Stimulated activated naive CD8-positive, alpha-beta T cell treated with anti-CD3 and anti-CD28 coated beads, Interleukin-15, amount 100 ng/mL, for 72 hours (primary cell): ENCODE data around the gene HOXA3.
A peak's percentile ranks its signal among the peaks of the same experiment; 100 is the strongest.

Source experiments
- ATAC-seq: fragments of 150-1000 bp; cut with Tn5 transposase; 2 replicates; pipeline ENCODE4 v1.10.0; 2021; ENCODE audit warnings: mild to moderate bottlenecking, moderate library complexity
- DNase-seq, 2 donors: peaks; one replicate each; pipeline ENCODE4 v3.0.0; 2021 to 2022
- H3K27ac Mint-ChIP-seq, 2 donors: one replicate each; pipeline ENCODE4 v1.8.0; 2022; ENCODE audit warnings: mild to moderate bottlenecking in 2 of 2, mixed read lengths in 2 of 2, moderate library complexity in 2 of 2
- H3K27me3 Mint-ChIP-seq: one replicate; pipeline ENCODE4 v1.8.0; 2022; ENCODE audit warnings: mixed read lengths
- H3K4me1 Mint-ChIP-seq: one replicate; pipeline ENCODE4 v1.8.0; 2022; ENCODE audit warnings: mild to moderate bottlenecking, mixed read lengths
- H3K4me3 Mint-ChIP-seq, 2 donors: one replicate each; pipeline ENCODE4 v1.8.0; 2022; ENCODE audit warnings: mild to moderate bottlenecking in 2 of 2, mixed read lengths in 2 of 2, moderate library complexity in 1 of 2
- H3K9me3 Mint-ChIP-seq, 2 donors: one replicate each; pipeline ENCODE4 v1.8.0; 2022; ENCODE audit warnings: mixed read lengths in 2 of 2

Gene HOXA3

DNA sequence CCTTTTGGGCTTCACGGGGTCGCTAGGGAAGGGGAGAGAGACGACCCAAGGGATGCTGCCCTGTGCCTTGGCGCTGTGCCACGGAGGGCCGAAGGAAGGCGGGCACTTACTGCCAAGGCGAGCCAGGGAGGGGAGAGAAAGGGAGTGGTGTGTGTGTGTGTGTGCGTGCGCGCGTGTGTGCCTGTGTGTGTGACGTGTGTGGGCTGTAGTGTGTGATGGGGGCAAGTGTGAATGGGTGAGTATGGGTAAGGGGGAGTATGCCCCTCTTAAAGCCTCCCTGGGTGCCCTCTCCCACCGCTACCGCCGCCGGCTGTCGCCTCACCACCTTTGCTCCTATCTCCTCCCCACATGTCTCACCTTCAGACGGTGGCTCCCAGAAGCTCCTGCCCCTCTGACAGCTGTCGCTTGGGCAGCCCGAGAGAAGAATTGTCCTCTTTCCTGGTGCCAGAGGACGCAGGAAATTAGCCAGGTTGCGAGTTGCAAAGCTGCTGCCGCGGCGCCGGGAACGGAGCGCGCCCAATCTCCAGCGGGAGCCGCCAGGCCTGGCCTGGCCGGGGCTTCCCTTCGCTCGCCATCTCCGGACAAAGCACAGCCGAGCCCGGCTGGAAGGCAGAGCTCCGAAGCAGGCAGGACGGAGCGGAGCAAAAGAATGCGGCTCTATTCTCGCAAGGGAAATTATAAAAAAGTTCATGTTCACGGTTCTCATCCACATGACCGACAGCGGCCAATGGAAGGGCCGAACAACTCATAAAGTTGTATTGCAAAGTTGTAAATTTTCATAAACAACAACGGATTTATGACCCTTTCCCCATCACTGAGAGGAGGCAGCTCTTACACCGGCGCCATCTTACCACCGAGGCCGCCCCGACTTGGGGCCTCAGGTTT is at the start of gene HOXA3:
Gene HOXA3 (minus strand): TSS at position 653 of the 885 bp plus-strand sequence. CDS start 41,943 bp downstream, outside the sequence.
- Mint-ChIP-seq H3K27ac (peak within 1 kb of the TSS in 1 of 2 donors; percentile 68), H3K4me1 (peaks cover 62% of the 10 kb centered on the region)
- ATAC-seq, result no peak

DNA sequence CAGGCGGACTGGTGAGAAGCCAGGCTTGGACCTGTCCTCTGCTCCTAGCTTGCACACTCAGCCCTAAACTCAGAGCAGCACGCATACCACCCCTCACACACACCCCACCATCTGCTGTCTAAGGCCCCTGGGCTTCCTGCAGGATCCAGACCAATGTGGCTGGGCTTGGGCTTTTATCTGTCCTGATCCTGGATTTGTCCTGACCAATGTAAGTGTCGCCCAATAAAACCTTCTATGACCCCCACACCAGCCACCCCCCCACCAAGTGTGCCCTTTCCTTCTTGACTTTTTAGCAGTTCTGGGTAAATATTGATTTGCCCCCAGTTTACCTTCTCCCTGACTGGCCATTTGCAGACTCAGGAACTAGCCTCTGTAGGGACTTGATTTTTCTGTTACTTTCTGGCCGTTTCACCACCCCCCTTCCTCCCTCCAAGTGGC is 49.2 kb upstream of the HOXA3 start:
- peak overlapping the region; percentile 47 to 92 for H3K4me3 Mint-ChIP-seq
- no peaks in the 10 kb centered on the region for H3K9me3 Mint-ChIP-seq
- H3K27me3 Mint-ChIP-seq, result peaks cover 98% of the 10 kb centered on the region
- ATAC-seq (no peak), DNase-seq (no peak)
- no peak overlapping the region for H3K27ac Mint-ChIP-seq
- peaks cover 73% of the 10 kb centered on the region for H3K4me1 Mint-ChIP-seq

More for the DNA sequence above, at the start of gene HOXA3:
- DNase-seq, result no peak
- Mint-ChIP-seq H3K9me3 (no peaks in the 10 kb centered on the region), H3K27me3 (peaks cover 100% of the 10 kb centered on the region), H3K4me3 (peak within 1 kb of the TSS; percentile 79 to 87)

- peaks cover 71% of the 10 kb centered on the region for H3K4me1 Mint-ChIP-seq
- DNase-seq (no peak), ATAC-seq (peak; percentile 35)
- peaks cover 98% of the 10 kb centered on the region for H3K27me3 Mint-ChIP-seq
- no peaks in the 10 kb centered on the region for H3K9me3 Mint-ChIP-seq
- H3K27ac Mint-ChIP-seq, result no peak overlapping the region
- H3K4me3 Mint-ChIP-seq, result peak overlapping the region; percentile 47 to 92
Observed at GRCh38 chr7:27200761-27201579, 48.6 kb upstream of the HOXA3 start.

DNA sequence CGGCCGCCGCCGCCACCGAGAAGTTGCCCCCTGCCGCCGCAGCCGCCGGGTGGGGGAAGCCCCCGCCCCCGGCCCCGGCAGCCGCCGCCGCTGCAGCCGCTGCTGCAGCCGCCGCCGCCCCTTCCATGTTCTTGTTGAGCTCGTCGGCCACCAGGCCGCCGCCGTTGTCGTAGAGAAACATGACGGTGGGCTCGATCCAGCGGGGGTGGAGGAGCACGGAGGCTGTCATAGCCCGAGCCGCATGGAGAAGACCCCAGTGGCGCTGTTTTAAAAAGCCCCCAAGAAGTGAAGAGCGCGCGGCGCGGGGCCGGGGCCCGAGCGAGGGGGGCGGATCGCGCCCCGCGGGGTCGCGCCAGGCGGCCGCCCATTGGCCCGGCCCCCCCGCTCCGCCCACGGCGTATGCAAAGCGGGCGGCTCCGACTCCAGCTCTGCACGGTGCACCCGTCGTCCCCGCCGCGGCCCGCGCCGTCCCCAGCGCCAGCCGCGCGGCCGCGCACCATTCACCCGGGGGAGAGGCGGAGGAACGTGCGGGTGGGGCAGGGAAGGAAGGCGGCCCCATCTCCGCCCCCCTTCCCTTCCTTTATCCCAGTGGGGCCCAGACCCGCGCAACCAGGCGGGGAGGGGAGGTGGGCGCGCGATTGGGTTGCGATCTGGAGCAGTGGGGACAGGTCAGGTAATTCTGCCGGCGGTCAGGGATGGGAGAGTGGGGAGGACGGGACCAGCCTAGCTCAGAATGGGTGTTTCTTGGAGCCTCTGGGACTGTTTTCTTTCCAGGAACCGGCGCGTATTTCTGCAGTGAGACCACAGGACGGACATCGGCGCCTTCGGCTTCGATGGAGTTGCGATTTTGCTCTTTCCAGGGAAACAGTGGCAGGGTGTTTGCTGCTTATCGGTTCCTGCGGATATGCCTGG is 47.7 kb upstream of the HOXA3 start, which contains the start of gene HOXA13:
Gene HOXA13 (minus strand): TSS at position 243 of the 912 bp plus-strand sequence. CDS start 14 bp downstream, at position 229.
- H3K27me3 Mint-ChIP-seq, result peaks cover 98% of the 10 kb centered on the region
- ATAC-seq (peak; percentile 74), DNase-seq (no peak)
- no peaks in the 10 kb centered on the region for H3K9me3 Mint-ChIP-seq
- H3K27ac Mint-ChIP-seq, result peak within 1 kb of the TSS in 1 of 2 donors; percentile 40
- peak within 1 kb of the TSS; percentile 87 to 92 for H3K4me3 Mint-ChIP-seq
- H3K4me1 Mint-ChIP-seq, result peaks cover 63% of the 10 kb centered on the region

DNA sequence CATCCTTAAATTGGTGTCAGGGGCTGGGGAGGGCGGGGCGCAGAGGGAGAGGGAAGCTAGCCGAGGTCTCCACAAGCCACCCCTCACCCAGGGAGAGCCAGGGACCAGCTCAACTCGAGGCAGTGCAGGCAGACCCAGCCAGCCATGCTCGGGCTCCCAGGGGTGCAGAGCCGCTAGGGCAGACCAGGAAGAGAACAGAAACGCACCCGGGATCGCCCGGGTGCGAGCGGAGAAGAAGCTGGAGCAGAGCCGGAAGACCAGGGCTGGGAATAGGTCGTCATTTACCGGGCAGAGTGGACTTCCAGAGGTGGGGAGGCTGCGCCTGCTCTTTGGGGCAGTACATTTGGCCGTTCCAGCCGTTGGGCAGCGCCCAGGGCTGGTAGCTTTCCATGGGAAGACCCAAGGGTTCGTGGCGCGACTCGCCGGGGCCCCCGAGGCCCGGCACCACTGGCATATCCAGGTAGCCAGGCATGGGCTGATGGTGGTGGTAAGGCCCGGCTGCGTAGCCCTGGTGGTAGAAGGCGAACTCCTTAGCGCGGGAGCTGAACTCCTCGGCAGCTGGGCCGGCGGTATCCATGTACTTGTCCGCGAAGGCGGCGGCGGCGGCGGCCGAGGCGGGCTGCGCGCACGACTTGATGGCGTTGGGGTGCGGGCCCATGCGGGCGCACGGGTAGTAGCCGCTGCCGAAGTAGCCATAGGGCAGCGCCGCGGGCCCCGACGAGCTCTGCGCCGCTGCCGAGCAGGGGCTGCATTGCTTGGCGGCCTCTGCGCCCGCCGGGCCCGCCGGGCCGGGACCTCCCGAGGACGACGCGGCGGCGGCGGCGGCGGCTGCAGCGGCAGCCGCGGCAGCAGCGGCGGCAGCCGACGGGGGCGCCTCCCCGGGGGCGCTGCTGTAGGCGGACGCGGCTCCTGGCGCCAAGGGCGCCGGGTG is 46.8 kb upstream of the HOXA3 start:
- Mint-ChIP-seq H3K4me3 (peak overlapping the region; percentile 61 to 89), H3K4me1 (peaks cover 54% of the 10 kb centered on the region), H3K27me3 (peaks cover 98% of the 10 kb centered on the region), H3K27ac (no peak overlapping the region), H3K9me3 (no peaks in the 10 kb centered on the region)
- no peak for DNase-seq
- peak; percentile 32 for ATAC-seq

DNA sequence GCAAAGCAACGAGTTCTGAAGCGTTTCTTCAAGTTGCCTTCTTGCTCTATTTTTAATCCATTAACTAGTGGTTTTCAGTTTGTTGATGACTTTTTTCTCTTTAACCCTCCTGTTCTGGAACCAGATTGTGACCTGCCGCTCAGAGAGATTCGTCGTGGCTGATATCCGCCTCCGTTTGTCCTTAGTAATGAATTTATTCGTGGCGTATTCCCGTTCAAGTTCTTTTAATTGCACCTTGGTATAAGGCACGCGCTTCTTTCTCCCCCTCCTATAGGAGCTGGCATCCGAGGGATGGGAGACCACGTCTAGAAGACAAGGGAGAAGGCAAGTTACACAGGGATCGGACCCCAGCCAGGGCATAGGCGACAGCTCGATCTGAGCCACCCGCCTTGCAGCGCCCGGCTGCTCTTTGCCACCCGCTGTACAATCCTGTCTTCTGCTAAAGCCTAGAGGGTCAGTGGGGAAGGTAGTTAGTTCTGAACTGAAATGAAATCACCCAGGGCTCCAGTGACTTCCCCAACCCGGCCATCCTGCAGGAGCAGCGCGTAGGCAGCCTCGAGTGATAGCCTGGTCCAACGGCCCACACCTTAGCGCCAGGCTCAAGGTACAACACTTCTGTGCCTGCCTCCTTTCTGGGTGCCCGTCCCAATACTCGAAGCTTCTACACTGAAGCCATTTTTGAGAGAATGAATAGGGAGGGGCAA is 45.9 kb upstream of the HOXA3 start:
- Mint-ChIP-seq H3K4me1 (peaks cover 53% of the 10 kb centered on the region), H3K9me3 (no peaks in the 10 kb centered on the region), H3K27ac (no peak overlapping the region), H3K27me3 (peaks cover 98% of the 10 kb centered on the region), H3K4me3 (peak overlapping the region in 1 of 2 donors; percentile 8)
- DNase-seq (peak in 1 of 2 donors; percentile 13), ATAC-seq (no peak)

DNA sequence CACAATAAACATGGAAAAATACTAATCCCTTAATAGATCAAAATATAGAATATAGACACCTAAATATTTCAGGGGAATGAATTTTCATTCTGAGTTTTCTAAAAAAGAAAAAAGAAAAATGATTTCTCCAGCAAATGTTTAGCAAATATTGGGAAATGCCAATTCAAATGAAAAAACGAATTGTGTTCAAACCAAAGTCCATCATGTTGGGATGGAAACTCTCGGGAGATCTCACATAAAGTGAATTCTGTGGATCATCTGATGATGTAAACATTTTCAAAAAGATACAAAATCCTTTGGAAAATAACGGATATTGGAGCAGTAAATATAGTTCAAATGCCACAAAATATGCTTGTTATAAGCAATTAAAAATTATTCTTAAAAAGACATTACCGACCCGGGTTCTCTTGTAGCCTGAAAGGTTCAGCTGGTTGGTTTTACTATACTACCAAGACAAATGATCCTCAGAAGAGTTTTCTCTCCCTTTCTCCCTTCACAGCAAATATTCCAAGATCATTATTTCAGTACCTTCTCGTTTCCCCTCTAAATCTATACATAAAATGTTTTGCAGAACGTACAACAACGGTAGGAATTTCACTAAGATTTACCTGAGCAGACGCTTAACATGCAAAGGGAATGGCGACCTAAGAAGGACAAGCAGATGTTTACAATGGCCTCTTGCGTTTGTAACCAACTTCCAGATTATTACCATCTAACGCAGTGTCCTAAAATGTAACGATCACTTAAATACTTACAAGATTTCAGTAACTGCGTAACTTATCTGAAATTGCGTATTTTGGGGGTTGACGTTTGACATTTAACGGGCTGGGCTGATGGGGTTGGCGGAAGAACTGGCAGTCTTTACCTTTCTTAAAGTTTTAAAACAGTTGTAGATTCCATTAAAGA is 45.0 kb upstream of the HOXA3 start:
- Mint-ChIP-seq H3K27me3 (peaks cover 96% of the 10 kb centered on the region), H3K4me3 (no peak overlapping the region), H3K27ac (no peak overlapping the region), H3K9me3 (no peaks in the 10 kb centered on the region), H3K4me1 (peaks cover 47% of the 10 kb centered on the region)
- DNase-seq (no peak), ATAC-seq (no peak)

- Mint-ChIP-seq H3K4me1 (peaks cover 47% of the 10 kb centered on the region), H3K27ac (no peak overlapping the region), H3K4me3 (no peak overlapping the region), H3K27me3 (peaks cover 96% of the 10 kb centered on the region), H3K9me3 (no peaks in the 10 kb centered on the region)
- ATAC-seq, result no peak
- DNase-seq, result peak; percentile 76 to 79
Observed at GRCh38 chr7:27196287-27196767, 43.9 kb upstream of the HOXA3 start.

DNA sequence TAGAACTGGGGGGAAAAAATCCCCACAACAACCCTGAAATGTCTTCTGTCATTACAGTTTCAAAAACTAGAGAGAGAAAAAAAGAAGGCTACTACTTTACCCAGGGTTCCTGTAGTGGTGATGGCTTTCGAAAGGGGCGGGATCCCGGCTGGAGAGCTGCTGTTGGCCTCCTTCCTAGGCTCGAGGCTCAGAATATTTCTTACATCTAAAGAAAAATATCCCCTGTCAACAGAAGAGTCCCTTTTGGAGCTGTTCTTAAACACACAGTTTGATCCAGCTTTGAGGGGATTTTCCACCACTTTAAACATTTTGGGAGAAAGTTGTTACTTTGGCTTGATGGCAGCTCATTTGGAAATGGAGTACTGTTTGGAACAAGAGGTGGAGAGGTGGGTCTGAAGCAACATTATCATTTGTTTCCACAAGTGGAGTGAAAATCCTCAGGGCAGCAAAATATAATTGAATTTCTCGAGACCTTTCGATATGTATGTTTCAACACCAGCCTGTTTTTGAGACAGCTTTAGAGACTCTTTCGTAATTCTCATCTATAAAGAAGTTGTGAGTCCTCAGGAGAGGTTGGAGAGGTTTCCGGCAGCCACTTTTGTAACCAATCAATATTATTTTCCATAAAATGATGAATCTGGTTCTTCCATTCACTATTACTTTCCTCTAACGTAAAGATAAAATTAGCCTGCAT is 42.5 kb upstream of the HOXA3 start:
- H3K9me3 Mint-ChIP-seq, result no peaks in the 10 kb centered on the region

DNA sequence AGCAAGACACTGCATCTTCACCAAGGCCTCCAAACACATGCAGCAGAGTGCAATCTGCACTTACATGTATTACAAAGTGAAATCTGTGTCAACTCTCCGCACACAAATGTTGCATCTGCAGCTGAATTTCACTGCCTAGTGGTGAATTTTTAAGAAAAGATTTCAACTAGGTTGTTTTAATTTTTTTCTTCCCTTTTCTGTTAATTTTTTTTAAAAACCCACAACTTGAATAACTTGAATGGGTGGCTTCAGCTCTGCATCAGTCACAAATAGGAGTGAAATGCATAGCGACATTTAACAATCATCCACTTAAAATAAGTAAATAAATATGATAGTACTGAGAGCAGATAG is 41.6 kb upstream of the HOXA3 start:
- no peak overlapping the region for H3K4me3 Mint-ChIP-seq
- DNase-seq (no peak), ATAC-seq (no peak)
- H3K4me1 Mint-ChIP-seq, result peaks cover 41% of the 10 kb centered on the region
- no peaks in the 10 kb centered on the region for H3K9me3 Mint-ChIP-seq
- H3K27me3 Mint-ChIP-seq, result peaks cover 97% of the 10 kb centered on the region
- H3K27ac Mint-ChIP-seq, result no peak overlapping the region

More for the DNA sequence above, 42.5 kb upstream of the HOXA3 start:
- DNase-seq (no peak), ATAC-seq (no peak)
- Mint-ChIP-seq H3K27ac (no peak overlapping the region), H3K4me3 (no peak overlapping the region), H3K27me3 (peaks cover 96% of the 10 kb centered on the region), H3K4me1 (peaks cover 37% of the 10 kb centered on the region)

DNA sequence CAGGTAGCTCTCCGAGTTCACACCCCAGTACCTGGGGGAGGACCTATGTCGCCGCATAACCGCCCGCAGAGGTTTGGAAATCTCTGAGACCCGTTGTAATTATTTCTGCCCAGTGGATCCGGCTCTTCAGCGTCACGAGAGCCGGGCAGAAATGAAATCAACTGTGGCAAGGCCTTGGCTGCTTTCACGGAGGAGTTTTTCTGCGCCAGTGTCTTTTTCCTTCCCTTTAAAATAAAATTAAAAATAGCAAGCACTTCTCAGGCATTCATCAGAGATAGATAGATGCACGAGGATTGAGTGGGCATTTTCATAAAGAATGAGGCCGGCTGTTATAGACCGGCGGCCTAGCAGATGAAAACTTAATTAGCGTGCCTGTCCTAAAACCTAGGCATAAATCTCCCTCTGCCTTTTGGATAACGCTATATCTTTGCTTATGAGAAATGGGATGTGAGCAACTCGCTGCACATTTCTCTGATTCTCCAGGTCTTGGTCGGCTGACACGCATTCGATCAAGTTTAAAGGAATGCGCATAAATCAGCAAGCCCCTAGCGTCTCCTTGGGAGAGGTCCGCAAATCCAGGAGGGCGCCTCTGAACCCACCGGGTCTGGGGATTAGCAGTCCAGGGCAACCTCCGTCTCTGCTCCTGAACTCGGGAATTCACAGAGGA is 41.1 kb upstream of the HOXA3 start:
- Mint-ChIP-seq H3K4me3 (peak overlapping the region; percentile 67 to 69), H3K9me3 (no peaks in the 10 kb centered on the region), H3K27me3 (peaks cover 97% of the 10 kb centered on the region), H3K27ac (no peak overlapping the region), H3K4me1 (peaks cover 41% of the 10 kb centered on the region)
- DNase-seq, result peak in 1 of 2 donors; percentile 6
- no peak for ATAC-seq
